Kidney (tissue), 14 donors: ENCODE measurements around the gene ABHD3. TPM values are rescaled to one million over a fixed set of nuclear protein-coding genes. Genes with fewer than 3 reads are reported as not detected.

ENCODE experiments used
- DNase-seq, 5 donors: peaks; one replicate each; pipeline ENCODE4 v3.0.0-alpha.2; 2013 to 2020
- FAIRE-seq: peaks from 2 replicates; lab custom pipeline; 2012; peaks lifted over from hg19 to GRCh38; lab: Jason Lieb, UNC
- H3K27ac ChIP-seq, 2 donors: one replicate each; pipeline ENCODE4 v1.7.0; 2013; ENCODE audit warnings: low read depth in 2 of 2, low read length in 2 of 2, inconsistent platforms in 1 of 2
- H3K27me3 ChIP-seq: one replicate; pipeline ENCODE4 v1.7.1; 2013; ENCODE audit warnings: low read length, inconsistent platforms; ENCODE audit not compliant: control insufficient read depth, insufficient read depth
- H3K36me3 ChIP-seq, 3 donors: one replicate each; pipeline versions ENCODE4 v1.7.0 to v1.7.1; 2013; ENCODE audit warnings: low read length in 3 of 3, control low read depth in 1 of 3, inconsistent platforms in 1 of 3; ENCODE audit not compliant: insufficient read depth in 3 of 3, control insufficient read depth in 2 of 3
- H3K4me1 ChIP-seq, 3 donors: one replicate each; pipeline versions ENCODE4 v1.7.0 to v1.7.1; 2013; ENCODE audit warnings: low read length in 3 of 3, inconsistent platforms in 1 of 3, low read depth in 1 of 3; ENCODE audit not compliant: control insufficient read depth in 2 of 3, insufficient read depth in 2 of 3
- H3K4me3 ChIP-seq, 3 donors: one replicate each; pipeline versions ENCODE4 v1.7.0 to v1.8.1; 2013; ENCODE audit warnings: low read length in 3 of 3, control low read depth in 1 of 3, inconsistent platforms in 1 of 3
- H3K9ac ChIP-seq, 3 donors: one replicate each; pipeline versions ENCODE4 v1.7.0 to v1.7.1; 2013; ENCODE audit warnings: low read length in 3 of 3, control low read depth in 1 of 3, inconsistent platforms in 1 of 3
- H3K9me3 ChIP-seq, 3 donors: one replicate each; pipeline versions ENCODE4 v1.7.0 to v1.7.1; 2013; ENCODE audit warnings: low read length in 3 of 3, control low read depth in 1 of 3, inconsistent platforms in 1 of 3; ENCODE audit not compliant: control insufficient read depth in 2 of 3, insufficient read depth in 1 of 3
- CTCF ChIP-seq: IDR thresholded peaks from 3 replicates; pipeline ENCODE4 v1.5.1; 2012; ENCODE audit warnings: mild to moderate bottlenecking, moderate library complexity, borderline replicate concordance; ENCODE audit not compliant: insufficient read depth; ENCODE audit errors: extremely low read depth
- intact Hi-C: fragments of 100-400 bp; cut with DNase I; formaldehyde crosslinking; loops from one replicate; pipeline ENCODE4 v1.11.1; 2022
- polyA plus RNA-seq: library from polyadenylated mRNA; stranded (reverse); fragments of 350-450 nt; fragmentation: Illumina TruSeq; extraction: RNeasy Lipid Tissue Mini Kit (QIAGEN cat#74804); gene quantifications from one replicate; pipeline ENCODE4 v1.2.3, GENCODE V29; 2014; ENCODE audit warnings: low read depth, low replicate concordance; ENCODE audit not compliant: insufficient read depth
- total RNA-seq: library from RNA; stranded (reverse); fragmentation: NEBNext Ultra II Directional; extraction: Animal tissue kit (Norgen Biotek cat#: 25700); gene quantifications from one replicate; pipeline ENCODE4 v1.2.1, GENCODE V29; 2021
- donor health status: control.
- donor health status: control.
- donor health status: control.
- donor health status: control.
- donor health status: control.
- donor health status: DM: yes; HTN: yes; CAD: no.
- donor health status: Normal renal cell carcinoma (clear cell type).

ABHD3 gene
- total and polyA plus RNA-seq, 2 donors from 2014 or later = 13.1 to 18.9 TPM

- H3K9ac ChIP-seq = no peak overlapping the region
- H3K9me3 ChIP-seq = no peaks in the 10 kb centered on the region
- TF ChIP-seq CTCF = no peak
- no peaks in the 10 kb centered on the region for H3K36me3 ChIP-seq
- H3K4me1 ChIP-seq = peaks cover 0 to 10% (median 5%) of the 10 kb centered on the region in 3 donors
- FAIRE-seq = no peak
- no peak overlapping the region for H3K4me3 ChIP-seq
- no peaks in the 10 kb centered on the region for H3K27me3 ChIP-seq
- no peak overlapping the region for H3K27ac ChIP-seq
- DNase-seq = no peak
- intact Hi-C loops = no loop called here
Observed at GRCh38 chr18:21747268-21747667, 42.7 kb upstream of the ABHD3 start.

- no peak overlapping the region for H3K27ac ChIP-seq
- H3K4me1 ChIP-seq = peaks cover 0 to 6% (median 5%) of the 10 kb centered on the region in 3 donors
- H3K36me3 ChIP-seq = no peaks in the 10 kb centered on the region
- H3K9ac ChIP-seq = no peak overlapping the region
- TF ChIP-seq CTCF = no peak
- H3K4me3 ChIP-seq = no peak overlapping the region
- no peak for FAIRE-seq
- no peaks in the 10 kb centered on the region for H3K9me3 ChIP-seq
- H3K27me3 ChIP-seq = no peaks in the 10 kb centered on the region
- no peak for DNase-seq
- intact Hi-C loops = no loop called here
Observed at GRCh38 chr18:21745231-21745630, 40.7 kb upstream of the ABHD3 start.

- TF ChIP-seq CTCF = no peak
- H3K36me3 ChIP-seq = no peaks in the 10 kb centered on the region
- no peak for DNase-seq
- intact Hi-C loops = no loop called here
- H3K4me1 ChIP-seq = peaks cover 0 to 6% (median 5%) of the 10 kb centered on the region in 3 donors
- H3K27me3 ChIP-seq = no peaks in the 10 kb centered on the region
- no peak overlapping the region for H3K27ac ChIP-seq
- no peak overlapping the region for H3K9ac ChIP-seq
- H3K9me3 ChIP-seq = no peaks in the 10 kb centered on the region
- peak overlapping the region in 1 of 3 donors; percentile 14 for H3K4me3 ChIP-seq
- FAIRE-seq = no peak
Observed at GRCh38 chr18:21743166-21743832, 38.7 kb upstream of the ABHD3 start.
